ENCODE results near the gene ACTL10.
"Not testable (repeated sequence)": the region's sequence is repeated elsewhere in the genome, so short reads cannot be mapped to it uniquely, and the experiment has no call there.

The ACTL10 gene

DNA sequence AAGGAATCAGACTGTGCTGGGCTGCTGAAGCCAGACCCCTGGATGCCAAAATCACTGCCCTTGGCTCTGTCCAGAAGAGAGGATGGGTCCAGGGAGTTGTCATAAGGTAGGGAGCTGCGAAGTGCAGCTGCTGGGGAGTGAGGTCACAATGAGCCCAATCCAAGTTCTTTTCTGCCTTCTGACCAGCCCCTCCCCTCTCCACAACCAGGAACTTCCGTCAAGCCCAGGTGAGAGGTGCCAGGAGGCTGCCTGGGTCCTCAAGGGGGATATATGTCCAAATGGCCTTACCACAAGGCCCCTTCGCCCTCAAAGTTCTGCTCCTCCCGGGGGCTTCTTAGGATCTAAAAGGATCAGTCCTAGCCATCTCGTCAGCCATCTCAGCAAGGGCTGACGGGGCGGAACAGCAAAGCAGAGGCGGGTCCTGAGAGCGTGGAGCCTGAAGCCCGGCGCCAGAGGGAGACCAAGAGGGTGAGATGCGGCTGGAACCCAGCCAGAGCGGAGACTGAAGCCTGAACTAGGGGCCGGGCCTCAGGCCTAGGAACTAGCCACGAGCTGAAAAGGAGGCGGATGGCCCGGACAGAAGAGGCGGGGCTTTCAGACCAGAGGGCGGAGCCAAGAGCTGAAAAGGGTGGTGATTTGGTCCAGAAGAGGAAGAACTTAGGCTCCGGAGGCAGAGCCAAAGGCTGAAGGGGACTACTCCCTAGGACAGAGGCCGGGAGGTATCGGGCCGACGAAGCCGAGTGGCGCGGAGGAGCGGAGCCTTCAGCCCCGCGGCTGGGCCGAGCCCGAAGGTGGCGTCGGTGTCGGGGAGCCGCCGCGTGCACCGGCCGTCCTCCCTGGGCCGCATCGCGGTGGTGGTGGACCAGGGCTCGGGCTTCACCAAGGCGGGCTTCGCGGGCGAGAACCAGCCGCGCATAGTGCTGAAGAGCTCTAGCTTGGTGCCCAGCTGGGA is at the start of gene ACTL10:
Gene ACTL10 (plus strand): TSS at position 651 of the 952 bp plus-strand sequence. CDS start 555 bp downstream, outside the sequence.
- DNase-seq, result no peak

DNA sequence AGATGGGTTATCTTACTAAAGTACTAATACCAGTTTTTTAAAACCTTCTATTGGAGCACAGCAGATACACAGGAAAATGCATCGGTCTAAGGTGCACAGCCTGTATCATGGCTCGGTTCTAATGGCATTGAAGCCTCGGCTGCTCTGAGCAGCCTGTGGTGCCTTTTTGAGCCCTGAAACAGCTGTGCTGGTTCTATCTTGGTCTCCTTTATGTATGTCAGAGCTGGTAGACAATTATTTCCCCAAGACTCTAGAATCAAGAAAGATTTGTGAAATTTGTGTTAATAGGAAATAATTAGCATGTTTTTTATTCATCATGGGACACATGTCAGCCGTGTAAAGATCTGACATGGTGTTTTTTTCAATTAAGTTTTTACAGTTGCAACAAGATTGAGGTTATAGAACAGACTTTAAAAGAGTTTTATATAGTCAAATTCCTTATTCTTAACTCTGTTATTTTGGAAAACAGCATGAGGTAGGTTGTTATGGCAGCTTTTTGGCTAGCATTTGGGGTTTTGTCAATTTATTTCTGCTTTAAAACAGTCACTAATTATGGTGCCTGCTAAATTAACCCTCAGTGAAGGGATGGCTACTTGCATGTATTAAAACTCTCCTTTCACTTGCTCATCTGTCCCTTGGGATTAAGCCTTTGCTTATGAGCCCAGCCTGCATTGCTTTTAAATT is 44.9 kb upstream of the ACTL10 start:
- DNase-seq, result no peak

DNA sequence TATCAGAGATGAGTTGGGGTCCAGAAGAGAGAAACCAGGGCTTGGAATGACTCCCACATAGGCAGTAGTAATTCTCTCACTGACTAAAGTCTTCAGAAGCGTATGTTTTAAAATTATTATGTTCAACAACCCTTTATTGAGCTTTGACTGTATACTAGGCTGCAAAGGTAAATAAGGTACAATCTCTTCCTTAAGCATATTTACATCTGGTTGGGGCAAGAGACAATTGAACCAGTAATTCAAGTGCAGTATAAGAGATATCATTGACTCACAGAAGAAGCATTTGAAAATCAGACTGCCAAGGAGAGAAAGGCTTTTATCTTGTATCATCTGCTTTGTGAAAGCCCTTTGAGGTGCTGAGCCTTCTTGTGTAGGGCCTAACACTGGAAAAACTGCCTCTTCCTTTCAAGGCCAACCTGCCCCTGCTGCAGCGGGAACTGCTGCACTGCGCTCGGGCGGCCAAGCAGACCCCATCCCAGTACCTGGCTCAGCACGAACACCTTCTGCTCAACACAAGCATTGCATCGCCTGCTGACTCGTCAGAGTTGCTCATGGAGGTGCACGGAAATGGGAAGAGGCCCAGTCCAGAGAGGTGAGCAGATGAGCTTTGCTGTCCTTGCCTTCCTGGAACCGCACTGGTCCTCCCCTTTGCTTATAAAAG is 43.9 kb upstream of the ACTL10 start:
- no peak for DNase-seq

DNA sequence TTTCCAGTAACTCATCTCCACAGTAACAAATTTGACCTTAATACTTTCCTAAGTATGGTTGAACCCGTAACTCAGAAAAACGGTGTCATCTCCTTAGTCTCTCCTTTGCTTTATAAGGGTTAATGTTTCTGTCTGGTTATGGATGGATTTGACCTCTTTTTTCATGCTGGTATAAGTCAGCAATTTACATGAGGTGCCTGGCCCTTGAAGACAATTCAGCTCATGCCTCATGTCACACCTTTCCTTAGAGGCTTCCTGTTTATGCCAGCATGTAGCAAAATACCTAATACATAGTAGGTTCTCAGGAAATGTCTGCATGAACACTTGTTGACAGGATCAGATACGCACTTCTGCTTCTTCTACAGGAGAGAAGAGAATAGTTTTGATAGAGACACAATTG is 42.3 kb upstream of the ACTL10 start:
- DNase-seq, result no peak

DNA sequence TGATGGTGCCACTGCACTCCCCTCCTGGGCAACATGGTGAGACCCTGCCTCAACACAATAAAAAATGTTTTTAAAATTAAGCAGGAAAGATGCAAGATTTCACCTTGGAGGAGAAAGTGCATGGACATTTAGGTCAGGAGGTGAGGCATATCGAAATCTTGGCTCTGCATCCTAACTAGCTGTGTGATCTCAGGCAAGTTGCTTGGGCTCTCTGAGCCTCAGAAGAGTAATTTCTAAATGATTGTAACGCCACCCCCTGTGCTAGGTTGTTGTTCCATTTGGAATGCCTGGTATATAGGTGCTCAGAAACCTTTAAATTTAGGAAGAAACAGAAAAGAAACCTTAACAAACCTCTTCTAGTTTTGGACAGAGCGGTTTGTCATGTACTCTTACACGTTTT is 40.6 kb upstream of the ACTL10 start:
- DNase-seq, result no peak

DNA sequence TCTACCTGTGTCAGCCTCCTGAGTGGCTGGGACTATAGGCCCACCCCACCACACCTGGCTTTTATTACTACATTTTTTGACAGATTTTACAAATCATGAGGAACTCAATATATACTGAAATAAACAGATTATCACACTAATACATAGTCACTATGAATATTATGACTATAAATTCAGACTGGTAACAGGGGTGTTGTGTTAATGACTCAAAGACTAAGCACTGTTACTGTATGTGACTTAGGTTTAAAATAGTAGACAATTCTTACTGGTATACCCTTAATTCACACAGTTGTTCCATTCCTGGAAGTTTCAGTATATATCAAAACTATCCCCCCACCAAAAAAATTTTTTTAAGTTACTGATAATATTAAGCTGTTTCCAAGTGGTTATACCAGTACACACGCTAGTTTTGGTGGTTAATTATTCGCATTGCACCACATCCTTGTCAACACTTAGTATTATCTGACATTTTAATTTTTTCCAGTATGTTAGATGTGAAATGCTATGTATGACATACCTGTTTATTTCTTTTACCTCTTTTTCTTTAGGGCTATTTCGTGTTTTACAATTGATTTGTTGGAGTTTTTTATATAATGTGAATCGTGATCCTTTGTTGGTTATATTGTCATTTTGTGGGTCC is 39.0 kb upstream of the ACTL10 start:
- no peak for DNase-seq

DNA sequence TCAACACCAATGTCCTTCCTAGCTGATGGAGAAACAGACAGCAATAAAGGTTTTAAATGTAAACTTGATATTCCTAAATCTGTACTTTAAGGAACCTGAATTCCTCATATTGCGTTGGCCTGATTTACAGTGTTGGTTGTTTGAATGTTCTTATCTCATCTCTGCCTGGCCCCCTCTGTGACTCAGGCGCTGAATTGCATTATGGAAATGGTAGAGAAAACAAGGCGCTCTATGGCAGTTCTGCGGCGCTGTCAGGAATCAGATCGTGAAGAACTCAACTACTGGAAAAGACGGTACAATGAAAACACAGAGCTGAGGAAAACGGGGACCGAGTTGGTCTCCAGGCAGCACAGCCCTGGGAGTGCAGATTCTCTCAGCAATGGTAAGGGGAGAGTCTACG is 37.2 kb upstream of the ACTL10 start:
- no peak for DNase-seq

DNA sequence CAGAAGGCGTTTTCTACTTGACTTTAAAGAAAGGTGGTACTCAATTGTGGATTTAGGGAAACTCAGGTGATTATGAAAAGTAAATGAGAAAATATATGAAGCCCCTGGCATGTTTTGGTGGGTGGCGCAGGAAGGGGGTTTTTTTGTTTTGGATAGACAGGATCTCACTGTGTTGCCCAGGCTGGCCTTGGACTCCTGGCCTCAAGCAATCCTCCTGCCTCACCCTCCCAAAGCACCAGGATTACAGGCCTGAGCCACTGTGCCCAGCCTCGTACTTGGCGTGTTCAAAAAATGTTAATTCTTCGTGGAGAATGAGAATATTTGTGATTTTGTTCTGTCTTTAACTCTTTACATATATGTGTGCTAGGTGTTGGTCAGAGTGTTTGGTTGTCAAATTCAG is 36.8 kb upstream of the ACTL10 start:
- no peak for DNase-seq

DNA sequence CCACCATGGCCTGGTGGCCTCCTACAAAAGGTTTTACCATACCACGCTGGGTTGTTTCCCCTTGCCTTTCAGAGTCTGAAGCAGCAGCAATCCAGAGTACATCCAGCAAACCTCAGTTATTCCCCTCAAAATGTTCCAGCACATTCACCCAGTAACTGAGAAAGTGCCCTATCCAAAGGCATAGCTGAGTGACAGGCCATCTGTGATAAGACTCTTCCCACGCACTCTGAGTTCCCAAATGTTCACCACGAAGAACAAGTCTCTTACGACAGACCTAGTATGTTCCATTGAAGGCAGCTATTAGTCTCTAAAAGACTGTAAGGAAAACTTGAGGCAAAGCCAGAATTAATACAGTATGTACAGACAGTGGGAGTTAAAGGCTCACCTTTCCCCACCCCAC is 36.2 kb upstream of the ACTL10 start:
- no peak for DNase-seq

DNA sequence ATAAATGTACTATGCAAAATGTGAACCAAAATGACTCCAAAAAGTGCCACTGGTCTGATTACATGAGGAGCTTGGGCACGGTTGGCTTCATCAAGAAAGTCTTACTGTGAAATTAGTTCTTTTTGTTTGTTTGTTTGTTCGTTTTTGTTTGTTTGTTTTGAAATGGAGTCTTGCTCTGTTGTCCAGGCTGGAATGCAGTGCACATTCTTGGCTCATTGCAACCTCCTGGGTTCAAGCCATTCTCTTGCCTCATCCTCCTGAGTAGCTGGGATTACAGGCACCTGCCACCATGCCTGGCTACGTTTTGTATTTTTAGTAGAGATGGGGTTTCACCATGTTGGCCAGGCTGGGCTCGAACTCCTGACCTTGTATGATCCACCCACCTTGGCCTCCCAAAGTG is 34.8 kb upstream of the ACTL10 start:
- not testable (repeated sequence) for DNase-seq

DNA sequence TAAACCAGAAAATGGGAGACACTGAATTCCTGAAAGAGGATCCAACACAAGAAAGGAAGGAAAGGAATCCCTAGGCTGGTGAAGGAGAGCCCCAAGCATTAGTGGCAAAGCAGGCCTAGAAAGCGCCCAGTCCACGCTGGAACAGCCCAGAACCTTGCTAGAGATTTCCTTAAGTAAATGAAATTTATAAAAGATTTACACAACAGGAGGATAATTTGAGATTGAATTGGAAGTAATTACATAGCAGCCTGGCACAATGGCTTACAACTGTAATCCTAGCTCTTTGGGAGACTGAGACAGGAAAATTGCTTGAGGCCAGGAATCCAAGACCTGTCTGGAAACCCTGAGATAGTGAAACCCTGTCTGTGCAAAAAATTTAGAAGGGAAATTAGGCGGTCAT is 31.4 kb upstream of the ACTL10 start:
- DNase-seq, result no peak

DNA sequence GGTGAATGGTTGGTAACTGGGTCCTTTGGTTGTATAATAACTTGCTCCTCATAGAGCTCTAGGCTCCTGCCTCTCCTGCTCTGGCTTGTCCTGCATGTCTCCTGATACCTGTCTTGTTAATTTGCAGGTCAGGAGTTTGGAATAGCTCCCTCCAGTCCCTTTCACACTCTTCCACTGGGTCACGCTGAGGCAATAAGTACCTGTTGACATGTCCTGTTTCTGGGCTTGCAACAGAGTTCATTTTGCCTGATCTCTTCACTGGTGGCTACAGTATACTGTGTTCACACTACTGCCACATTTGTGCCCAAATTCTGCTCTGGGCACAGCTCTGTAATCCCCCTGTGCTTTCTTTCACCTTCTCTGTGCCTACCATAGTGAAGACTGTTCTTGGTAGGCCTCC is 30.0 kb upstream of the ACTL10 start:
- no peak for DNase-seq

DNA sequence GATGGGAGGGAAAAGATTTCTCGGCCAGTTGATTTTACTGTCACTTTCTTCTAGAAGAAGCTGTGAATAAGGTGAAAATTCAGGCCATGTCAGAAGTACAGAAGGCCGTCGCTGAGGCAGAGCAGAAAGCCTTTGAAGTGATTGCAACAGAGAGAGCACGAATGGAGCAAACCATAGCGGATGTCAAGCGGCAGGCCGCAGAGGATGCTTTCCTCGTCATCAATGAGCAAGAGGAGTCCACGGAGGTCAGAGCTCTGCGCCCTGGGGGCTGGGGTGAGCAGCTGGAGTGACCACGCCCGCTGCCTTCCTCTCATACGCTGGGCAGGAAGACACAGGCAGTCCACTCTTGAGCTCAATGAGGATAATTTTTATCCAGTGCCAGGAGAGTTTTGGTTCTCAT is 26.5 kb upstream of the ACTL10 start:
- DNase-seq, result no peak

DNA sequence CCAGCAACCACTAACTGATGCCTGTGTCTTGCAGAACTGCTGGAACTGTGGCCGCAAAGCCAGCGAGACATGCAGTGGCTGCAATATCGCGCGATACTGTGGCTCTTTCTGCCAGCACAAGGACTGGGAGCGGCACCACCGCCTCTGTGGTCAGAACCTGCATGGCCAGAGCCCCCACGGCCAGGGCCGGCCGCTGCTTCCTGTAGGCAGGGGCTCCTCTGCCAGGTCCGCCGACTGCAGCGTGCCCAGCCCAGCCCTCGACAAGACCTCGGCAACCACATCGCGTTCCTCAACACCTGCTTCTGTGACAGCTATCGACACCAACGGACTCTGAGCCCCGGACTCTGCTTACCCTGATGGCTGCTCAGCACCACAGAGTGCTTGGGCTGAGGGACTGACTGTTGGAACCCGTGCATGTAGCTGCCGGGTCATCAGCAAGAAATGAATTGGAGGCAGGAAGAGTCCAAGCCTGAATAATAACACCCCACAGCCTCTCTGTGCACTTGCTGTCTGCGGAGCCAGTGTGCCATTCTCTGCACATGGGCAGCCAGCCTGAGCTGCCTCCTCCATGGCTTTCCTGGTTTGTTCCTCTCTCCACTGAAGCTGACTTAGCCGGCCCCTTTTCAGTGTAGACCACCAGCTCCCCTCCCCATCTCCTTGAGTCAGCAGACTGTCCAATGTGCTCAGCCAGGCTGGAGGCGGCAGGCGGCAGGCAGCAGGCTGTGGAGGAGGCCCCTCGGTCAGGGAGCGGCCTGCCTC is 22.3 kb upstream of the ACTL10 start:
- no peak for DNase-seq

DNA sequence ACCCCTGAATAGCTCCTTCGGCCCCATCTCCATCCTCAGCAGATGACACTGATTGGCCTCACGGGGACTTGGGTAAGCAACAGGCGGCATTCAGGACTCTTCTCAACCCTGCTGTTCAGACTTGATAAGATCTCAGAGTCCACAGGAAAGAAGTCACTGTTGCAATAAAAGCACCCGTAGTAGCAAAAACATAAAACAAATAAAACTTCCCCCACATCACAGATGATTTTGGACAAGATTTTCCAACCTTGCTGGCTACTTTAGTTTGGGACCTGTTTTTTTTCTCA is 21.7 kb upstream of the ACTL10 start:
- DNase-seq, result no peak

DNA sequence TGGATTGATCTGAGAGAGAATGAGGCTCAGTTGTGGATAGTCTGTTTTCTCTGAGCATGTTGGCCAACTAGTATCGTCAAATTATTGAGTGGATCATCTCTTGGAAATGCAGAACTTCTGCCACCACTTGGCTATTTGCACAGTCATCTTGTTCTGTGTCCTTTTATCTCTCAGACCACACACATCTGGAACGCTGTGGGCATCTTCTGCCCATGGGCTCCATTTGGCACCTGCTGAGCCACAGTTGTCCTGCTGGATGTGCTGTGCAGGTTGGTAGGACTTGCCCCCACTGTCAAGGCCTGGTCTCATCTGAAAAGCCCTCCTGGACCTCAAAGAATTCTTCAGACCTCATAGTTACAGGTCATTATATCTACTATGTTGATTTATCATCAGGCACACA is 21.3 kb upstream of the ACTL10 start:
- DNase-seq, result no peak

DNA sequence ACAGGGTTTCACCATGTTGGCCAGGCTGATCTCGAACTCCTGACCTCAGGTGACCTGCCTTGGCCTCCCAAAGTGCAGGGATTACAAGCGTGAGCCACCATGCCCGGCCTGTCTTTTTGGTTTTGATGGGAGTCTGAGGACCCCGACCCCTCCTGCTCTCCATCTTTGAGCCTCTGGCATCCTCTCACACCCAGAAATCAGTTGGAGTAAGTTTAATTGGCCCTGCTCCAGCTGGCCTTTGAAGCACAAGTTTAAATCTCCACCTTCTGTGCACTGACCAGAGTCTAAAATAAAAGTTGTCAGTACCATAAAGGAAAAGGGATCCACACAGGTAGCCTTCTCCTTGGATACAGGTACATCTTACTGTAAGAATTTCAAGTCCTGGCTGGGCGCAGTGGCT is 20.6 kb upstream of the ACTL10 start:
- no peak for DNase-seq

DNA sequence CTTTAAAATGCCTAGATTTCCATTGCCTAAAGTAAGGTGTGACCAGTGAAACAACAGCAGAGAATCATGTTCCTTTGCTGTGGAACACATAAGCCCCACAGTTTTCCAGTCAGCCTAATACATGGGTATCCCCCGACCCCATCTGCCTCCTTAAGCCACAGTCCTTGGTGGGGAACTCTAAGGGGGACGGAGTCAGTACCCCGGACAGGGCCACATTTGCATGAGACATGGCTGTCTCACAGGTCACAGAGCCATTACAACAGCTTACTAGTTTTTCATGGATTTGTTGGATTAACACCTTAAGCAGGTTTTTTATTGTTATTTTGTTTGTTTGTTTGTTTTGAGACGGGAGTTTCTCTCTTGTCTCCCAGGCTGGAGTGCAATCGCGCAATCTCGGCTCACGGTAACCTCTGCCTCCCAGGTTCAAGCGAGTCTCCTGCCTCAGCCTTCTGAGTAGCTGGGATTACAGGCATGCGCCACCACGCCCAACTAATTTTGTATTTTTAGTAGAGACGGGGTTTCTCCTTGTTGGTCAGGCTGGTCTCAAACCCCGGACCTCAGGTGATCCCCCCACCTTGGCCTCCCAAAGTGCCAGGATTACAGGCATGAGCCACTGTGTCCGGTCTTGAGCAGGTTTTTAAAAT is 19.7 kb upstream of the ACTL10 start:
- not testable (repeated sequence) for DNase-seq

DNA sequence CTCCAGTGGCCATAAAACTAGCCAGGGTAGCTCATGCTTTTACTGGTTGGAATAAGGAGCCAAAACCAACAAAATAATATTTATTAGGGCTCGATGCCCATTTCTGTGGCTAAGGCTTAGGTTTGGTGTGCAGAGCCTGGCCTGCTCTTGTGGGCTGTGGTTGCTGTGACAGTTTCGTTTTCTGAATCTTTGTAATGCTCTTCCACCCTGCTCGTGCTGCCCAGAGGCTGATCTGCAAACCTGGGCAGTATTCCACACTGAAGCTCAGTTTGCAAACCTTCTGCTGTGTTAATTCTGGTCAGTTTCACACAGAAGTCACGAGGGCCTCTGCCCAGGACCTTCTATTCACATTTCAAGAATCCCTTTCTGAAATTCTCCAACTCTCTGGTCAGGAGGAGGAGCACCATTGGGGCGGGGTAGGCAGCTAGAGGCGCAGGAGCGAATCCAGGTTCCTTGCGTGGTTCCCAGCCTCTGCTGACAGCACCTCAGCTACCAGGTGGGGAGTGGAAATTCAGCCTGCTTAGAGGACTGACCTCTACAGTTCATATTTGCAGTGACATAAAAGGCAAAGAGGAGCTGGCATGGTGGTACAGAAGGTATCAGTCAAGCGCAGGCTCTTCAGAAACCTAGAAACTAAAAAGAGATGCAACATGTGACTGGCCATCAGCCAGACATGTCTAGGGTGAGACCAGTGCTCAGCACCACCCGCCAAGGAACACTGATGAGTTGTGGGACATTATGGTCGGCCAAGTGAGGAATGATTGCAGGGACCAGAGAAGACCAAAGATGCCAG is 18.9 kb upstream of the ACTL10 start:
- no peak for DNase-seq

DNA sequence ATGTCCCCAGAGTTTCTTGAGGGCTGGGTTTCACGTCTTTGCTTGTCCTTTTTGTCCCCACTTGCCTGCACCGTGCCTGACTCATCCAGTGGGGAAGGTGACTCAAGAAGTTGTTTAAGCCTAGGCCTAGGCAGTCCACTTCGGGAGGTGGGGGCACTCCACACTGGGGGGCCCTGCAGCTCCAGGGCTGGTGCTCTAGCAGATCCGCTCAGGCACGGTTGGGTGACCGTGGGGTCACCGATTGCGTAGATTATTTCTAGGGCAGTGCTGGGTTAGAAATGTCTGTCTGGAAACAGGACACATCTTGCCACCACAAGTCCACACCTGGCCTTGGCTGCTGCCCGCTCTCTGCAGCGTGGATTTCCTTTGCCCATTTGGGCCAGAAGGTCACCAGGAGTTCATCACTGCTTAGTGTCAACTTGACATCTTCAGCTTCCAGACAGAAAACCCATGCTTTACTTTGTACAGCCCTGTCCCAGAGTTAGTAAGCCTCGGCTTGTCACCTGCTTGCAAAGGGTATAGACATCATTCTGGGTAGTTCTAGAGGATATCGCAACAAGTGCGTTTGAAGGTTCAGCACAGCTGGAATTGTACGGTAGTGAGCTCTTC is 18.2 kb upstream of the ACTL10 start:
- DNase-seq, result no peak

DNA sequence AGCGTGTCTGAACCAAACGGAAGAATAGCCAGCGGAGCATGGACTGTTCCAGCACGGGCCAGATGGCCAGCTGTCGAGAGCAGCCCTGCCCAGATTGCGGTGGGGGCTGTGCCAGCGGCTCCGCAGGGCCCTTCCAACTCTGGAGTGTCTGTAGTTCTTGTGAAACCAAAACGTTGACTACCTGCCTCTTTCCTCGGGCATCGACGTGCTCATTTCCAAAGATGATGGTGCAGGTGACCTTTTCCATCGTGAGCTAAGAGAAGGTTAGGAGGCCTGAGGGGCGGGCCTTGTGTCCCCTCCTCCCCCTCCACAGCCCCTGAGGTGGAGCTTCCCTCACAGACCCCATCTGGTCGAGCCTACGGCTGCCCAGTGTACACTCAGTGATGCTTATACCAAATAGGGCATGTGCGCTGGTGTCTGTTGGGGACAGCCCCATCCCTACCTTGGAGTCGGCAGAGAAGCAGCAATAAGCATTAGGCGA is 17.5 kb upstream of the ACTL10 start:
- DNase-seq, result peak; percentile 89
